GM21515 (cell line): ENCODE measurements around the gene PITPNM1.
"Not testable (repeated sequence)": the region's sequence is repeated elsewhere in the genome, so short reads cannot be mapped to it uniquely, and the experiment has no call there.

ENCODE experiments used
- ATAC-seq: cut with Tn5 transposase; IDR thresholded peaks from one replicate; pipeline ENCODE4 v1.9.1; 2021; ENCODE audit not compliant: unreplicated experiment

Gene PITPNM1

GRCh38 chr11:67491276-67492068 is 13.7 kb downstream of the PITPNM1 start:
- ATAC-seq: no peak

GRCh38 chr11:67490727-67491065 is 14.5 kb downstream of the PITPNM1 start:
- no peak for ATAC-seq

- ATAC-seq: no peak
Observed at GRCh38 chr11:67489885-67490726, 15.1 kb downstream of the PITPNM1 start.

- ATAC-seq: no peak
Observed at GRCh38 chr11:67489203-67489884, 15.8 kb downstream of the PITPNM1 start.

- no peak for ATAC-seq
Observed at GRCh38 chr11:67486481-67487195, 18.5 kb downstream of the PITPNM1 start.

- not testable (repeated sequence) for ATAC-seq
Observed at GRCh38 chr11:67485873-67486361, 19.2 kb downstream of the PITPNM1 start.

GRCh38 chr11:67484847-67485311 is 20.3 kb downstream of the PITPNM1 start:
- ATAC-seq: no peak

- ATAC-seq: no peak
Observed at GRCh38 chr11:67483831-67484665, 21.1 kb downstream of the PITPNM1 start.

GRCh38 chr11:67482827-67483798 is 22.1 kb downstream of the PITPNM1 start, which contains the start of gene AIP:
AIP (plus strand) TSS chr11:67483026; CDS start chr11:67483159, 133 bp downstream.
- ATAC-seq: peak; percentile 65

GRCh38 chr11:67482275-67482826 is 22.8 kb downstream of the PITPNM1 start:
- peak; percentile 2 for ATAC-seq

GRCh38 chr11:67477344-67478050 is 27.7 kb downstream of the PITPNM1 start:
- ATAC-seq: not testable (repeated sequence)

- ATAC-seq: not testable (repeated sequence)
Observed at GRCh38 chr11:67476692-67477091, 28.5 kb downstream of the PITPNM1 start.

GRCh38 chr11:67472882-67473281 is 32.3 kb downstream of the PITPNM1 start:
- ATAC-seq: no peak

- no peak for ATAC-seq
Observed at GRCh38 chr11:67470337-67471002, 34.7 kb downstream of the PITPNM1 start.

- ATAC-seq: no peak
Observed at GRCh38 chr11:67469508-67469811, 35.7 kb downstream of the PITPNM1 start.

GRCh38 chr11:67468759-67469507 is 36.2 kb downstream of the PITPNM1 start, which contains the start of gene TMEM134:
TMEM134 (minus strand) TSS chr11:67469251; CDS start chr11:67469192, 59 bp downstream.
- ATAC-seq: peak; percentile 52
